ENCODE measurements around the gene CPN2. TPM values are rescaled to one million over a fixed set of nuclear protein-coding genes. Genes with fewer than 3 reads are reported as not detected.
A peak's percentile ranks its signal among the peaks of the same experiment; 100 is the strongest.

CPN2 gene
- total RNA-seq, 1 experiment from 2014 or later, result not detected

DNA sequence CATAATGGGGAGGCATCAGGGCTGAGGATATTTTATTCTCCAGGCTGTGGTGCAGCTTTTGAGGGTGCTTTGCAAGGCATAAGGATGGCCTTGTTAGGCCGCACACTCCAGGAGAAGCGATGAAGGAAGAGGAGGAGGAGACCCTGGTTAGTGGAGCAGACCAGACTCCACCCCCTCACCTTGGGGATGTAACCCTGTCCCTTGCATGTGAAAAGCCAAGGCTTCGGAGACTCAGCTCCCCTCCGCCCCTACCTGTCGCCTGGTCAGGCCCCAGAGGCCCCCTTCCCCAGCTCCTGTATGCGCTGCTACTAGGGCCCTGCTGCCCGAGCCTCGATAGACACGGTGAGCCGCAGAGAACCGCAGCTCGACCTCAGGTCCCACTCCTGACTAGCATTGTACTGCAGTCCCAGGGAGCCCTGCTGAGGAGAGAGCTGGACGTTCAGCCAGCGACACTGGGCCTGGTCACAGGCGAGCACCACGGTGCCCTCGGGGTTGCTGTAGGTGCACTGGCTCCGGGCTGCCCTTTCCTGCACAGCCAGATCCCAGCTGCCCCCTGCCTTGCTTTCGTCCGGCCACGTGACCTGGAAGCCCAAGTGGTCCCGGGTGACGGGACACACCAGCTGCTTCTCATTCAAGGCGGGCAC, 10.2 kb downstream of the CPN2 start:
- intact Hi-C loops (cut with micrococcal nuclease; ENCODE audit: unreplicated experiment), result loop anchor here (5.0 kb wide), 1 partner anchor 679 kb away; no protein-coding TSS in a partner anchor
- H3K4me3 Mint-ChIP-seq (ENCODE audit: low read depth, unreplicated experiment), result no peak overlapping the region

DNA sequence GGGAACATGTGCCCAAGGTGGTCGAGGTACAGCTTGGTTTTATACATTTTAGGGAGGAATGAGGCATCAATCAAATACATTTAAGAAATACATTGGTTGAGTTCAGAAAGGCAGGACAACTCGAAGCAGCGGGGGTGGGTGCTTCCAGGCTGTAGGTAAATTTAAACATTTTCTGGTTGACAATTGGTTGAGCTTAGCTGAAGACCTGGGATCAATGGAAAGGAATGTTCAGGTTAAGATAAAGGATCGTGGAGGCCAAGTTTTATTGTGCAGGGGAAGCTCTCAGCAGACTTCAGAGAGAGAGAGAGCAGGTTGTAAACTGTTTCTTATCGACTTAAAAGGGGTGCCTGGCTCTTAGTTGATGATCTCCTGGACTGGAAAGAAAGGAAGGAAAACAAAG, 11.3 kb downstream of the CPN2 start:
- no TSS peak for BruUV-seq (replicated peaks)
- TF ChIP-seq, protein P1, sequence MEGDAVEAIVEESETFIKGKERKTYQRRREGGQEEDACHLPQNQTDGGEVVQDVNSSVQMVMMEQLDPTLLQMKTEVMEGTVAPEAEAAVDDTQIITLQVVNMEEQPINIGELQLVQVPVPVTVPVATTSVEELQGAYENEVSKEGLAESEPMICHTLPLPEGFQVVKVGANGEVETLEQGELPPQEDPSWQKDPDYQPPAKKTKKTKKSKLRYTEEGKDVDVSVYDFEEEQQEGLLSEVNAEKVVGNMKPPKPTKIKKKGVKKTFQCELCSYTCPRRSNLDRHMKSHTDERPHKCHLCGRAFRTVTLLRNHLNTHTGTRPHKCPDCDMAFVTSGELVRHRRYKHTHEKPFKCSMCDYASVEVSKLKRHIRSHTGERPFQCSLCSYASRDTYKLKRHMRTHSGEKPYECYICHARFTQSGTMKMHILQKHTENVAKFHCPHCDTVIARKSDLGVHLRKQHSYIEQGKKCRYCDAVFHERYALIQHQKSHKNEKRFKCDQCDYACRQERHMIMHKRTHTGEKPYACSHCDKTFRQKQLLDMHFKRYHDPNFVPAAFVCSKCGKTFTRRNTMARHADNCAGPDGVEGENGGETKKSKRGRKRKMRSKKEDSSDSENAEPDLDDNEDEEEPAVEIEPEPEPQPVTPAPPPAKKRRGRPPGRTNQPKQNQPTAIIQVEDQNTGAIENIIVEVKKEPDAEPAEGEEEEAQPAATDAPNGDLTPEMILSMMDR (IDR thresholded peaks at IDR 0.05; ENCODE audit: unreplicated experiment), result no peak
- Mint-ChIP-seq H3K27me3 (ENCODE audit: unreplicated experiment) (peaks cover 55% of the 10 kb centered on the region), H3K4me1 (ENCODE audit: low read depth, unreplicated experiment) (peaks cover 7% of the 10 kb centered on the region), H3K36me3 (ENCODE audit: insufficient read depth, unreplicated experiment) (no peaks in the 10 kb centered on the region), H3K27ac (ENCODE audit: unreplicated experiment) (no peak overlapping the region), H3K4me3 (ENCODE audit: low read depth, unreplicated experiment) (no peak overlapping the region), H3K9me3 (ENCODE audit: low read depth, unreplicated experiment) (no peaks in the 10 kb centered on the region)
- DNase-seq, result no peak
- intact Hi-C loops (cut with micrococcal nuclease; ENCODE audit: unreplicated experiment), result loop anchor here (5.0 to 10.0 kb wide), 2 partner anchors 295 to 678 kb away; partner anchors contain the start of gene TMEM44
- CTCF ChIA-PET, result no interaction called here

More for the DNA sequence above, 10.2 kb downstream of the CPN2 start:
- Mint-ChIP-seq H3K9me3 (ENCODE audit: low read depth, unreplicated experiment) (no peaks in the 10 kb centered on the region), H3K27ac (ENCODE audit: unreplicated experiment) (no peak overlapping the region), H3K4me1 (ENCODE audit: low read depth, unreplicated experiment) (peaks cover 7% of the 10 kb centered on the region), H3K36me3 (ENCODE audit: insufficient read depth, unreplicated experiment) (peaks cover 4% of the 10 kb centered on the region), H3K27me3 (ENCODE audit: unreplicated experiment) (peaks cover 61% of the 10 kb centered on the region)
- CTCF ChIA-PET, result interaction anchor here (0.5 to 1.0 kb wide), 3 partner anchors 55 to 743 kb away, joined by 3 to 4 read pairs (median 3); no protein-coding TSS in a partner anchor
- BruUV-seq (replicated peaks), result no TSS peak
- TF ChIP-seq, protein P1 (IDR thresholded peaks at IDR 0.05; ENCODE audit: unreplicated experiment), result no peak
- DNase-seq, result no peak

DNA sequence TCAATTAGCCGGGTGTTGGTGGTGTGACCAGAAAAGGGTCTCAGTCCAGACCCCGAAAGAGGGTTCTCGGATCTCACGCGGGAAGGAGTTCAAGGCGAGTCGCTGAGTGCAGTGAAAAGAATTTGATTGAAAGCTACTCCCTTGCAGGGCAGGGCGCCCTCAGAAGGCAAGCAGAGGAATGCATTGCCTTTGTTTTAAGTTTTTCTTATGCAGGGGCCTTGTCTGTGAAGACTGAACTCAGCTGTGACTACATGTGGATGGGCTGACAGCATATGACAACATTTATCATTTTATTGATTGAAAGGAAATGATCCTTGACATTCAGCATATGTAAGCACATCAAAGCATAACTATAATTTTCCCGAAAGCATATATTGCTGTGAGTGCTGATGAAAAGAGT, 11.8 kb downstream of the CPN2 start:
- H3K36me3 Mint-ChIP-seq (ENCODE audit: insufficient read depth, unreplicated experiment), result no peaks in the 10 kb centered on the region
- no peak overlapping the region for H3K27ac Mint-ChIP-seq (ENCODE audit: unreplicated experiment)
- no peak overlapping the region for H3K4me3 Mint-ChIP-seq (ENCODE audit: low read depth, unreplicated experiment)
- TF ChIP-seq, protein P1 (IDR thresholded peaks at IDR 0.05; ENCODE audit: unreplicated experiment), result peak; percentile 24
- CTCF ChIA-PET, result no interaction called here
- BruUV-seq (replicated peaks), result no TSS peak
- H3K9me3 Mint-ChIP-seq (ENCODE audit: low read depth, unreplicated experiment), result no peaks in the 10 kb centered on the region
- intact Hi-C loops (cut with micrococcal nuclease; ENCODE audit: unreplicated experiment), result loop anchor here (10.0 kb wide), 1 partner anchor 295 kb away; the partner anchor contains the start of gene TMEM44
- peaks cover 55% of the 10 kb centered on the region for H3K27me3 Mint-ChIP-seq (ENCODE audit: unreplicated experiment)
- H3K4me1 Mint-ChIP-seq (ENCODE audit: low read depth, unreplicated experiment), result peaks cover 7% of the 10 kb centered on the region
- DNase-seq, result no peak

DNA sequence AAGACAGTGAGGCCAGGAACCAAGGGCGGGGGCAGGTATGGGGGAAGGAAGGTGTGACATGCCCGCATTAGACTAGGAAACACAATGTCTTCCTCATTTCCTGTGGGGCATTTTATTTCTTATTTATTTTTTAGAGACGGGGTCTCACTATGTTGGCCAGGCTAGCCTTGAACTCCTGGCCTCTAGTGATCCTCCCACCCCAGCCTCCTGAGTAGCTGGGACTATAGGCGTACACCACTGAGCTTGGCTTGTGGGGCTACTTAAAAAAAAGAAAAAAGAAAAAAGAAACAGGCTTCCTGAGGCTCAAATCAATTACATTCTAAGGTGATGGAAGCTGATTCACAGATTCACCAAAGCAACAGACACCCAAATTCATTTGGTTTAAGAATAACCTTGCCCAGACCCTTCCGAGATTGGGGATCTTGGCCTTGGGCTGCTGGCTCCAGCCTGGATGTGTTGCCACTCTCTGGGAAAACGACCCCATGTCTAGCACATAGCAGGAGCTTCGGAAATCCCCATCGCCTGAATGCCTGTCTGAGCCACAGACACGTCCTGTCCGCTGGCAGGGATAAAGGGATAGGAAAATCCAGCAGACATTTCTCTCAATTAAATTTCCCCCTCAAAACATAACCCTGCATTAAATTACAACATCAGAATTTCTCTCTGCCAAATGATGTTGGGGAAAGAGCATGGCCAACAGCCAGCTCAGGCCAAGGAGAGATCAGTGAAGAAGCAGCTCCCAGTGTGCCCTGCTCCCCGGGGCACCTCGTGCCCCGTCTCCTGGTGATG, 13.0 kb downstream of the CPN2 start:
- no peak overlapping the region for H3K27ac Mint-ChIP-seq (ENCODE audit: unreplicated experiment)
- peaks cover under 1% of the 10 kb centered on the region for H3K4me1 Mint-ChIP-seq (ENCODE audit: low read depth, unreplicated experiment)
- intact Hi-C loops (cut with micrococcal nuclease; ENCODE audit: unreplicated experiment), result loop anchor here (10.0 kb wide), 1 partner anchor 297 kb away; the partner anchor contains the start of gene TMEM44
- no peaks in the 10 kb centered on the region for H3K9me3 Mint-ChIP-seq (ENCODE audit: low read depth, unreplicated experiment)
- no TSS peak for BruUV-seq (replicated peaks)
- no peak overlapping the region for H3K4me3 Mint-ChIP-seq (ENCODE audit: low read depth, unreplicated experiment)
- peaks cover 55% of the 10 kb centered on the region for H3K27me3 Mint-ChIP-seq (ENCODE audit: unreplicated experiment)
- no peak for DNase-seq
- CTCF ChIA-PET, result no interaction called here
- H3K36me3 Mint-ChIP-seq (ENCODE audit: insufficient read depth, unreplicated experiment), result peaks cover 8% of the 10 kb centered on the region
- TF ChIP-seq, protein P1 (IDR thresholded peaks at IDR 0.05; ENCODE audit: unreplicated experiment), result no peak

Data from Calu3 (cell line).